ENCODE data around the gene GALNT10.

Gene GALNT10

GRCh38 chr5:154262342-154262741, 71.8 kb downstream of the GALNT10 start:
- Mint-ChIP-seq H3K36me3 (ENCODE audit: low read depth) (peaks cover 4% of the 10 kb centered on the region), H3K27ac (no peak overlapping the region), H3K4me3 (no peak overlapping the region), H3K9me3 (no peaks in the 10 kb centered on the region), H3K4me1 (peaks cover 48% of the 10 kb centered on the region), H3K27me3 (ENCODE audit: low read depth) (peaks cover 13% of the 10 kb centered on the region)
- TF ChIP-seq, protein P1, sequence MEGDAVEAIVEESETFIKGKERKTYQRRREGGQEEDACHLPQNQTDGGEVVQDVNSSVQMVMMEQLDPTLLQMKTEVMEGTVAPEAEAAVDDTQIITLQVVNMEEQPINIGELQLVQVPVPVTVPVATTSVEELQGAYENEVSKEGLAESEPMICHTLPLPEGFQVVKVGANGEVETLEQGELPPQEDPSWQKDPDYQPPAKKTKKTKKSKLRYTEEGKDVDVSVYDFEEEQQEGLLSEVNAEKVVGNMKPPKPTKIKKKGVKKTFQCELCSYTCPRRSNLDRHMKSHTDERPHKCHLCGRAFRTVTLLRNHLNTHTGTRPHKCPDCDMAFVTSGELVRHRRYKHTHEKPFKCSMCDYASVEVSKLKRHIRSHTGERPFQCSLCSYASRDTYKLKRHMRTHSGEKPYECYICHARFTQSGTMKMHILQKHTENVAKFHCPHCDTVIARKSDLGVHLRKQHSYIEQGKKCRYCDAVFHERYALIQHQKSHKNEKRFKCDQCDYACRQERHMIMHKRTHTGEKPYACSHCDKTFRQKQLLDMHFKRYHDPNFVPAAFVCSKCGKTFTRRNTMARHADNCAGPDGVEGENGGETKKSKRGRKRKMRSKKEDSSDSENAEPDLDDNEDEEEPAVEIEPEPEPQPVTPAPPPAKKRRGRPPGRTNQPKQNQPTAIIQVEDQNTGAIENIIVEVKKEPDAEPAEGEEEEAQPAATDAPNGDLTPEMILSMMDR (IDR thresholded peaks at IDR 0.05; ENCODE audit: unreplicated experiment in 3 of 3): no peak

GRCh38 chr5:154264549-154265196, 74.1 kb downstream of the GALNT10 start:
- Mint-ChIP-seq H3K9me3 (no peaks in the 10 kb centered on the region), H3K27ac (peak overlapping the region in 1 of 3 experiments; percentile 41), H3K27me3 (ENCODE audit: low read depth) (peaks cover 13% of the 10 kb centered on the region), H3K36me3 (ENCODE audit: low read depth) (peaks cover 4% of the 10 kb centered on the region), H3K4me3 (no peak overlapping the region), H3K4me1 (peaks cover 45% of the 10 kb centered on the region)
- TF ChIP-seq, protein P1 (IDR thresholded peaks at IDR 0.05; ENCODE audit: unreplicated experiment in 3 of 3): no peak

- no peak overlapping the region for H3K27ac Mint-ChIP-seq
- no peaks in the 10 kb centered on the region for H3K9me3 Mint-ChIP-seq
- no peak overlapping the region for H3K4me3 Mint-ChIP-seq
- H3K4me1 Mint-ChIP-seq: peaks cover 39% of the 10 kb centered on the region
- TF ChIP-seq, protein P1 (IDR thresholded peaks at IDR 0.05; ENCODE audit: unreplicated experiment in 3 of 3): no peak
- peaks cover 4% of the 10 kb centered on the region for H3K36me3 Mint-ChIP-seq (ENCODE audit: low read depth)
- peaks cover 8% of the 10 kb centered on the region for H3K27me3 Mint-ChIP-seq (ENCODE audit: low read depth)
These were observed 74.8 kb downstream of the GALNT10 start for GRCh38 chr5:154265197-154265773.

- Mint-ChIP-seq H3K4me3 (no peak overlapping the region), H3K4me1 (peaks cover 33% of the 10 kb centered on the region), H3K36me3 (ENCODE audit: low read depth) (peaks cover 3% of the 10 kb centered on the region), H3K9me3 (no peaks in the 10 kb centered on the region), H3K27me3 (ENCODE audit: low read depth) (peaks cover 10% of the 10 kb centered on the region), H3K27ac (peak overlapping the region in 2 of 3 experiments; percentile 68 to 78)
- TF ChIP-seq, protein P1 (IDR thresholded peaks at IDR 0.05; ENCODE audit: unreplicated experiment in 3 of 3): no peak
These were observed 77.0 kb downstream of the GALNT10 start for GRCh38 chr5:154267516-154267915.

- Mint-ChIP-seq H3K27ac (peak overlapping the region; percentile 12 to 78 (median 68)), H3K36me3 (ENCODE audit: low read depth) (no peaks in the 10 kb centered on the region), H3K27me3 (ENCODE audit: low read depth) (peaks cover 7% of the 10 kb centered on the region), H3K9me3 (no peaks in the 10 kb centered on the region), H3K4me1 (peaks cover 37% of the 10 kb centered on the region), H3K4me3 (no peak overlapping the region)
- TF ChIP-seq, protein P1 (IDR thresholded peaks at IDR 0.05; ENCODE audit: unreplicated experiment in 3 of 3): no peak
These were observed 77.5 kb downstream of the GALNT10 start for GRCh38 chr5:154268073-154268472.

DNA sequence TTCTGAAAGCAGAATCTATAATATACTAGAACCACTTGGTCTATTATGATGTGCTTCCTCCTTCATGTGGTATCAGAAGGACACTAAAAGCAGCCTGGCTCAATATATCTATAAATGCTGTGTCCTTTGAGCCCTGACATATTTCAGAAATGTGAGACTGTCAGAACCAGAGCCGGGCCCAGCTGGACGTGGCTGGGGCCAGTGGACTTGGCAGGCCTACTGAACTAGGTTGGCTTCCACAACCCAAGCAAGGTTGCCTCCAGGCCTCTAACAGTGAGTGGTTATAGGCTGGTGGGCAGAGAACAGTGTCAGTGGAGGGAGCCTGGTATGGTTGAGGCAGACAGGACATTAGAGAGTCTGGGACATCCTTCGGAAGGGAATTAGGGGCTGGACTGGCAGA, 78.9 kb downstream of the GALNT10 start:
- Mint-ChIP-seq H3K27ac (peak overlapping the region in 1 of 3 experiments; percentile 37), H3K27me3 (ENCODE audit: low read depth) (peaks cover 7% of the 10 kb centered on the region), H3K4me1 (peaks cover 51% of the 10 kb centered on the region), H3K9me3 (no peaks in the 10 kb centered on the region), H3K36me3 (ENCODE audit: low read depth) (no peaks in the 10 kb centered on the region), H3K4me3 (no peak overlapping the region)
- TF ChIP-seq, protein P1 (IDR thresholded peaks at IDR 0.05; ENCODE audit: unreplicated experiment in 3 of 3): no peak
